ENCODE results near the gene RYR3.
"Not testable (repeated sequence)": the region's sequence is repeated elsewhere in the genome, so short reads cannot be mapped to it uniquely, and the experiment has no call there.

Gene RYR3

GRCh38 chr15:33766389-33766788, 455.6 kb downstream of the RYR3 start:
- no peak for DNase-seq (ENCODE audit: low read depth in 2 of 2)

- DNase-seq (ENCODE audit: low read depth in 2 of 2): no peak
Observed at GRCh38 chr15:33768670-33769190, 458.0 kb downstream of the RYR3 start.

- no peak for DNase-seq (ENCODE audit: low read depth in 2 of 2)
Observed at GRCh38 chr15:33773969-33774368, 463.2 kb downstream of the RYR3 start.

- DNase-seq (ENCODE audit: low read depth in 2 of 2): no peak
Observed at GRCh38 chr15:33778852-33779251, 468.1 kb downstream of the RYR3 start.

GRCh38 chr15:33780011-33780768, 469.4 kb downstream of the RYR3 start:
- DNase-seq (ENCODE audit: low read depth in 2 of 2): no peak

- no peak for DNase-seq (ENCODE audit: low read depth in 2 of 2)
Observed at GRCh38 chr15:33782966-33783365, 472.2 kb downstream of the RYR3 start.

- no peak for DNase-seq (ENCODE audit: low read depth in 2 of 2)
Observed at GRCh38 chr15:33785366-33785765, 474.6 kb downstream of the RYR3 start.

- DNase-seq (ENCODE audit: low read depth in 2 of 2): no peak
Observed at GRCh38 chr15:33788906-33789540, 478.3 kb downstream of the RYR3 start.

GRCh38 chr15:33794453-33794852, 483.7 kb downstream of the RYR3 start:
- no peak for DNase-seq (ENCODE audit: low read depth in 2 of 2)

- no peak for DNase-seq (ENCODE audit: low read depth in 2 of 2)
Observed at GRCh38 chr15:33795070-33795469, 484.3 kb downstream of the RYR3 start.

- no peak for DNase-seq (ENCODE audit: low read depth in 2 of 2)
Observed at GRCh38 chr15:33797651-33798050, 486.9 kb downstream of the RYR3 start.

- no peak for DNase-seq (ENCODE audit: low read depth in 2 of 2)
Observed at GRCh38 chr15:33801954-33802353, 491.2 kb downstream of the RYR3 start.

- no peak for DNase-seq (ENCODE audit: low read depth in 2 of 2)
Observed at GRCh38 chr15:33807665-33808064, 496.9 kb downstream of the RYR3 start.

GRCh38 chr15:33808720-33809457, 498.1 kb downstream of the RYR3 start:
- DNase-seq (ENCODE audit: low read depth in 2 of 2): no peak

GRCh38 chr15:33810073-33810595, 499.4 kb downstream of the RYR3 start:
- no peak for DNase-seq (ENCODE audit: low read depth in 2 of 2)

GRCh38 chr15:33810806-33811205, 500.0 kb downstream of the RYR3 start:
- DNase-seq (ENCODE audit: low read depth in 2 of 2): no peak

GRCh38 chr15:33813891-33814290, 503.1 kb downstream of the RYR3 start:
- DNase-seq (ENCODE audit: low read depth in 2 of 2): no peak

GRCh38 chr15:33819499-33819898, 508.7 kb downstream of the RYR3 start:
- not testable (repeated sequence) for DNase-seq (ENCODE audit: low read depth in 2 of 2)

GRCh38 chr15:33822479-33822878, 511.7 kb downstream of the RYR3 start:
- no peak for DNase-seq (ENCODE audit: low read depth in 2 of 2)

- no peak for DNase-seq (ENCODE audit: low read depth in 2 of 2)
Observed at GRCh38 chr15:33823119-33823518, 512.4 kb downstream of the RYR3 start.

- DNase-seq (ENCODE audit: low read depth in 2 of 2): no peak
Observed at GRCh38 chr15:33825453-33825852, 514.7 kb downstream of the RYR3 start.

- no peak for DNase-seq (ENCODE audit: low read depth in 2 of 2)
Observed at GRCh38 chr15:33826201-33826600, 515.4 kb downstream of the RYR3 start.
